Activated T-cell treated with anti-CD3 and anti-CD28 coated beads for 4 hours (primary cell): ENCODE results near the gene FAM111A.
"Not testable (repeated sequence)": the region's sequence is repeated elsewhere in the genome, so short reads cannot be mapped to it uniquely, and the experiment has no call there.

Source experiments
- DNase-seq: peaks from one replicate; pipeline ENCODE4 v3.0.0-alpha.2; 2020

Gene FAM111A

GRCh38 chr11:59142530-59143507 is at the start of gene FAM111A:
FAM111A (plus strand) TSS chr11:59142856; CDS start chr11:59148873, 6,017 bp downstream.
- DNase-seq: peak; percentile 69

- not testable (repeated sequence) for DNase-seq
Observed at GRCh38 chr11:59093576-59093975, 49.1 kb upstream of the FAM111A start.

- DNase-seq: not testable (repeated sequence)
Observed at GRCh38 chr11:59095225-59095624, 47.4 kb upstream of the FAM111A start.

GRCh38 chr11:59095972-59096575 is 46.6 kb upstream of the FAM111A start:
- DNase-seq: not testable (repeated sequence)

- DNase-seq: peak; percentile 50
Observed at GRCh38 chr11:59097113-59097708, 45.4 kb upstream of the FAM111A start.

GRCh38 chr11:59097938-59098337 is 44.7 kb upstream of the FAM111A start:
- not testable (repeated sequence) for DNase-seq

GRCh38 chr11:59102259-59102765 is 40.3 kb upstream of the FAM111A start:
- peak; percentile 17 for DNase-seq

- peak; percentile 11 for DNase-seq
Observed at GRCh38 chr11:59106363-59107336, 36.0 kb upstream of the FAM111A start, which contains the start of gene FAM111B. FAM111B (plus strand) TSS chr11:59107237; CDS start chr11:59109626, 2,389 bp downstream.

GRCh38 chr11:59107721-59108120 is 34.9 kb upstream of the FAM111A start:
- DNase-seq: not testable (repeated sequence)

GRCh38 chr11:59112494-59112893 is 30.2 kb upstream of the FAM111A start:
- no peak for DNase-seq

- no peak for DNase-seq
Observed at GRCh38 chr11:59114344-59114743, 28.3 kb upstream of the FAM111A start.

GRCh38 chr11:59115553-59115952 is 27.1 kb upstream of the FAM111A start:
- DNase-seq: no peak

- no peak for DNase-seq
Observed at GRCh38 chr11:59117774-59118173, 24.9 kb upstream of the FAM111A start.

GRCh38 chr11:59119826-59120225 is 22.8 kb upstream of the FAM111A start:
- DNase-seq: no peak

GRCh38 chr11:59135648-59136461 is 6.8 kb upstream of the FAM111A start:
- DNase-seq: peak; percentile 86

- DNase-seq: not testable (repeated sequence)
Observed at GRCh38 chr11:59136551-59136950, 6.1 kb upstream of the FAM111A start.

- DNase-seq: no peak
Observed at GRCh38 chr11:59137190-59137589, 5.5 kb upstream of the FAM111A start.

- no peak for DNase-seq
Observed at GRCh38 chr11:59138643-59139042, 4.0 kb upstream of the FAM111A start.

- no peak for DNase-seq
Observed at GRCh38 chr11:59141191-59141590, 1.5 kb upstream of the FAM111A start.

- DNase-seq: no peak
Observed at GRCh38 chr11:59141673-59142460, 789 bp upstream of the FAM111A start.
